GOT3 (cell line): Measurements from ENCODE around the gene TANC1.

Experiments used
- DNase-seq: peaks from one replicate; lab custom pipeline; 2025; ENCODE audit warnings: mixed read lengths; lab: John Stamatoyannopoulos, UW

The TANC1 gene

DNA sequence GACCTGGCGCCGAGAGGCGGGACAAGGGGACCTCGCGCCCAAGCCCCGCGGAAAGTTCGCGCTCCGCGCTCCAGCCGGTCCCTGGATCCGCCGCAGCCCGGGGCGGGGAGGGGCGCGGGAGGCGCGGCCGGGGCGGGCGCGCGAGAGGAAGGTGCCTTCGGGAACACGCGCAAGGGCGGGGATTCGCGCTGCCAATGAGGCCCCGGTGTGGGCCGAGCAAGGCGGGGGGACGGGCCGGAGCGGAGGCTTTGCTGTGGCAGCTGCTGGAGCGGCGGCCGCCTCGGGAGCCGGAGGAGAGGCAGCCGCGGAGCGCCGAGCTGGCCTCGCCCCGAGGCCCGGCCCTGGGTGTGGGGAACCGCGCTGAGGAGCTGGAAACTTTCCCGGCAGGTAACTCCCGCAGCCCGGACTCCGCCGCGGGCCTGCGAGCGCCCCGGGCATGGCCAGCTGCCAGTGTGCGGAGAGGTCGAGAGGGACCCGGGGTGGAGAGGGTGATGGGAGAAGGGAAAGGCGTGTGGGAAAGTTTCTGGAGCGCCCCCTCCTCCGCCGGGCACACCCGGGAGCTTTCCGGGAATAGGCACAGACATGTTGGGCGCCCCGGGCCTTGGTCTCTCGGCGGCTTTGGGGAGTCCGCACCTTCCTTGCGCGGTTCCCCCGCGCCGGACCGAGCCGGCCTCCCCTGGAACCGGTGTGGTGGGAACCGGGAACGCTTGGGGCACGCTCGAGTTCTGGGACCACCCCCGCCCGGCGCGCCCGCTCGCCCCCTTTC lies at the start of gene TANC1:
Gene TANC1 (plus strand): TSS at position 245 of the 766 bp plus-strand sequence. CDS start 97,271 bp downstream, outside the sequence.
- DNase-seq: peak; percentile 74

DNA sequence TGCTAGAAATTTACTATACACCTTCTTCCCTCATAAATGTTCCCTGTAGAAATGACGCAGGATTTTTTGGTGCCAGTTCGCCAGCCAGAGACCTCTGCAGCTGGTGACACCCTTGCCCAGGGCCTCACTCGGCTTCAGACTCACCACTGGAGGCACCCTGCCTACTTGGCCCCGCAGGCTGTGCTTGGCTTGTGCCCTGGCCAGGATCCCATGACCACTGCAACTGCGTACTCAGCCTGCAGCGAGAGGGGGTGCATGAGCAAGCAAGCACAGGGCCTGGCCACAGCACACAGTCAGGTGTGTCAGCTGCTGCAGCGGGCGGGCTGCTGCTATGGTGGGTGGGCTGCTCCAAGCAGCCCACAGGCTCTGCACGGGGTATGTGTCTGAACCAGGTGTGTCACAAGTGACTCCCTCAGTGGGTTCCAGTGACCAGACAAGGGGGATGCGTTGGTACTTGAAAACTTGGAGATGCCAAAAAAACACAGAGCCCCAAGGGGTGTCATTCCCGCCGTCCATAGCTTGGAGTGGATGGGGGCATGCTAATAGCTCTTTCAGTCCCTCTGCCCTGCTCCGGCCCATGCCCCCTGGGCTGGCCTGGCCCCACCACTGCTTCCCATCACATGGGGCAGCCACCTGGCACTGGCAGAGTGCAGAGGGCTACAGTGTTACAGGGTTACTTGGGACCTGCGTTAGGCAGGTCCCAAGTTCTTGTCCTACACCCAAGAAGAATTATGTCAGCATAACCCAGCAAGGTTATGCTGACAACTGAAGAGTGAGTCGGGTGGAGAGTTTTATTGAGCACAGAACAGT lies 46.6 kb upstream of the TANC1 start:
- no peak for DNase-seq

GRCh38 chr2:158922601-158923000 lies 45.8 kb upstream of the TANC1 start:
- DNase-seq: no peak

DNA sequence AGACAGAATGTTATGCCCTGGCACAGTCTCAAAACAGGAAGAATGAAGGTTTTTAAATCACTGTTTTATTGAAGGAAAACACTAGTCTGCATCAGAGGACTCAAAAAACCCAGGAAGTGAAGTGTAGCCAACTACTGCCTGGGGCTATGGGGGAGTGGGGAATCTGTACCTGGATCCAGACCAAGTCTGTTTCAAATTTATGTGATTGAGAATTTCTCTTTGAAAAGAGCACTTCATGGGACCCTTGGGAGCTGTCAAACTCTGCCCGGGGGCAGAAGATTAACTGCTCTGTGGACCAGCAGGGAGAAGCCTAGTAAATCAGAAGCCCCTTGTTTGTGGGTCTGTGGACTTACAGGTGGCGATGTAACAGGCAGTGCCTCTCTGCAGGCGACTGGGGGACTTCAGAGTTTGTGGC lies 45.3 kb upstream of the TANC1 start:
- DNase-seq: peak; percentile 4

DNA sequence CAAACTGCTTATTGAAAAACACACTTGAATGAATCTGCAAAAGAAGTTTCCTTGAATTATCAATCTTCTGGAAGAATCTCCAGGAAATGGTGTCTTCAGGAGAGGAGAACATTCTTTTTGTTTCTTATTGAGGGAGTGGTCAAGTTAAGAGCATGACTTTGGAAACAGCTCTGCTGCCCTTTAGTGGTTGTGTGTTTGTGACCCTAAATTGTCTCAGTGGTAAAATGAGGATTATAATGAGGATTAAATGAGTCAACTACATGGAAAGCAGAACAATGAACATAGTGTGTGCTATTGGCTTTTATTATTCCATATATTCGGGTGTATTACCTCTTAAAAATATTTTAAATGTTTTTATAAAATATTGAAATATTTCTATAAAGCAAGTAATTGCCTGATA lies 44.8 kb upstream of the TANC1 start:
- no peak for DNase-seq

DNA sequence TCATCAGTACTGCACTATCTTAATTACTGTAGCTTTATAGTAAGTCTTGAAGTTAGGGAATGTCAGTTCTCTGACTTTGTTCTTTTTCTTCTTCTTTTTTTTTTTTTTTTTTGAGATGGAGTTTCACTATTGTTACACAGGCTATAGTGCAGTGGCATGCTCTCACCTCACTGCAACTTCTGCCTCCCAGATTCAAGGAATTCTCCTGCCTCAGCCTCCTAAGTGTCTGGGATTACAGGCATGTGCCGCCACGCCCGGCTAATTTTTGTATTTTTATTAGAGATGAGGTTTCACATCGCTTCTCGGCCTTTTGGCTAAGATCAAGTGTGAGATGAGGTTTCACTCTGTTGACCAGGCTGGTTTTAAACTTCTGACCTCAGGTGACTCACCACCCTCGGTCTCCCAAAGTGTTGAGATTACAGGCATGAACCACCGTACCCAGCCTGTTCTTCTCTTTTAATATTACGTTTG lies 41.9 kb upstream of the TANC1 start:
- DNase-seq: no peak

DNA sequence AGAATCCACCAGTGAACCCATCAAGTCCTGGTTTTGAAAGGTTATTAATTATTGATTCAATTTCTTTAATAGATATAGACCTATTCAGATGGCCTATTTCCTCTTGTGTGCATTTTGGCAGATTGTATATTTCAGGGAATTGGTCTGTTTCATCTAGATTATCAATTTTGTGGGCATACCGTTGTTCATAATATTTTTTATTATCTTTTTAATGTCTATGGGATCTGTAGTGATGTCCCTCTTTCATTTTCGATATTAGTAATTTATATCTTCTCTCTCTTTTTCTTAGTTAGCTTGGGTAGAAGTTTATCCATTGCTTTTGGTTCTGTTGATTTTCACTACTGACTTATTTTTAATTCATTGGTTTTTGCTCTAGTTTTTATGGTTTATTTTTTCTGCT lies 39.9 kb upstream of the TANC1 start:
- no peak for DNase-seq

DNA sequence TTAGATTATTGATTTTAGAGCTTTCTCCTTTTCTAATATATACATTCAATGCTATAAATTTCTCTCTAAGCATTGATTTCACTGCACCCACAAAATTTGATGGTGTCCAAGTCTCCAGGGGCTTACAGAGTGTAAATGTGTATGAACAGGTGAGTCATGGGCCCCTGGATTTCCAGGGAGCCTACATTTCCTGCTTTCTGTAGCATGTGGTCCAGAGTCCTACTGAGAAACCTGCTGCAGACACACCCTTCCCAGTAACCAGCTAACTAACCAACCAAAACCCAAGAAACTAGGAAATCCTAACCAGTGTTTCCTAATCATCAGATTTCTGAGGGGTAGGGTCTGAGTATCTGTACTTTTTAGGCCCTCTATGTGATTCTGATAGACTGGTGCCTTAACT lies 39.5 kb upstream of the TANC1 start:
- DNase-seq: no peak

DNA sequence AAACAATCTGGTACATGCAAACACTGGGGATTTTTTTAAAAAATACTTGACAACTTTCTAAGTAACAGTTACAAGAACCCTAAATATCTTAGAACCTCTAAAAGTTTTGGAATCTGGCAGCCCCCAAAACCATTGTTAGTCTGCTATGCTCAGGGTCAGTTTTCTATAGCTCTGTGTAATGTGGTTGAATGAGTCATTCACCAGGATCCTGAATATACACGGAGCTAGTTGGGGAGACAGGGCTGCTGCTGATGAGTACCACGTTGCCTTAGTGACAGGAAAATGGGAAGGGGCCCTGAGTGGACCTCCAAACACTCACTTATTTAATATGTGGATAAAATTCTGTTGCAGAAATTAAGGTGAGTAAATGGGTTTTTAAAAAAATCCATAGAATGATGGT lies 36.9 kb upstream of the TANC1 start:
- DNase-seq: no peak

DNA sequence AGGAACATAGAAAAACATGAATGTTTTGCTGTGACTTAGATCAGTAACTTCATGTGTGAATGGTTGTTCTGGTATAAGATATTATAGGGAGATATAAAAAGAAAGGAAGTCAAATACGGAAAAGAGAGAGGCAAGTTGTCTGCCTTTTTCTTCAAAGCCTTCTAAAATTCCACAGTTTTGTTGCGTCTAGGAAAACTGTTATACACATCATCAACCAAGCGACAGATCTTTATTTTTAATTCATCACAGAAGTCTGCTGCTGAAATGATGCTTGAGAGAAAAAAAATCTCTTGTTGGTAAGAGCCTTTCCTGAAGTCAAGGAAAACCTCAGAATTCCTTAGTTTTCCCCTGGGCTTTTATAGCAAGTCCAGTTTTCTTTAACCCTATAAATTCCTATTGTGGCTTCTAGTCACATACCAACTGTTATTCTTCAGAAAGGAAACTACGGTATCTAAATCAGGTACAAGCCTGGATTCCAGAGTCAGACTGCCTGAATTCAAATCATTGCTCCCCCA lies 36.3 kb upstream of the TANC1 start:
- no peak for DNase-seq

GRCh38 chr2:158934170-158934569 lies 34.3 kb upstream of the TANC1 start:
- no peak for DNase-seq

GRCh38 chr2:158935617-158936016 lies 32.8 kb upstream of the TANC1 start:
- DNase-seq: no peak

- no peak for DNase-seq
Observed at GRCh38 chr2:158936978-158937377, 31.5 kb upstream of the TANC1 start.

DNA sequence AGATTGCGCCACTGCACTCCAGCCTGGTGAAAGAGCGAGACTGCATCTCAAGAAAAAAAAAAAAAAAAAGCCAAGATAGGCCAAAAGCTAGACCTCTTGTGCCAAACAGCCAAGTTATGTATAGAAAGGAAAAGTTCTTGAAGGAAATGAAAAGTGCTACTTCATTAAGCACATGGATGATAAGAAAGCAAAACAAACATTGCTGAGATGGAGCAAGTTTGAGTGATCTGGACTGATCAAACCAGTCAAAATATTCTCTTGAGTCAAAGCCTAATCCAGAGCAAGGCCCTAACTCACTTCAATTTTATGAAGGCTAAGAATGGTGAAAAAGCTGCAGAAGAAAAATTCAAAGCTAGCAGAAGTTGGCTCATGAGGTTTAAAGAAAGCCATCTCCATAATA lies 28.1 kb upstream of the TANC1 start:
- DNase-seq: no peak

DNA sequence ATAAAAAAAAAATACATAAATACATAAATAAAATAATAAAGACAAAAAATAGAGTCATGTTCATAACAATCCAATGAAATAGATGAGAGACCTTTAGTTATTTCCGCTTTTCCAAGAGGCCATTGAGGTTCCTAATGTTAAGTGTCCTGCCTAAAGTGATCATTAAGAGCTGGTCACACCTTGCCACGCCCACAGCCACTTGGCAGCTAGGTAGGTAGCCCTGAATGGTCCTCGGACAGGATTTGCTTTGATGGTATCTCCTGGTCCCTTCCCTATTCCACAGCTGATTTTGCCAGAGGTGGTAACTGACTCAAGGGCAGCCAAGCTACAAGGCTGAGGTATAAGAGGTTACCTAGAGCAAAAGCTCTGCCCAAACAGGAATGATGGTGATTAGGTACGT lies 24.5 kb upstream of the TANC1 start:
- no peak for DNase-seq

DNA sequence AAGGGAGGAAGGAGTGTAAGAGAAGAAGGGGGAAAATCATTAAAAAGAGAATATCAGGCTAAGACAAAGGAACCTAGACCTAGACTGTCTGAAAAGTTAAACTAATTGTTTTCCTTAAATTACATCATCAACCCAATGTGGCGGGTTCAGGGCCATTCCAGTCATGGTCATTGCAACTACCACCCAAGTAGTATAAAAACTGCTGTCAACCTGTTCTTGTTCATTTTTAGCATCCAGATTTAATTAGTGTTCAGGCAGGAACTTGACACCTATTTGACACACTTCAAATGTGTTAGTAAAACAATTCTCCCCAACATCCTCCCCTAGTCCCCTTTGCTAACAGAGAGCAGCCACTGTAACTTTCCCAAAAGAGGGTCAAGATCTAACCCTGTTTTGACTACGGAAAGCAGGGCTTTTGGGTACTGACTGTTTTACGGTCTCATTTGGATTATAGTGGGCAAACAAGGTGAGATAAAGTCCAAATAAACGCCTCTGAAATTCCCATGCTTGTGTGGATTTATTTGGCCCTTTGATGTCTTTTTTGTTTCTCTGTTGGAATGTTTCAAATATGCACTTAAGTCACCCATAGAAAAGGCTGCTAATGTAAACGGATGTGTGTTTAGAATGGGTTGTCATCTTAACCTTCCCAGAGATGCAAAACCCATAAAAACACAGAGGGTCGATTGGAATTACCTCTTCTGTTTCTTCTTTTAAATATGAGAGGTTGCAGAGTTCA lies 19.3 kb upstream of the TANC1 start:
- no peak for DNase-seq

GRCh38 chr2:158953454-158953853 lies 15.0 kb upstream of the TANC1 start:
- DNase-seq: no peak

GRCh38 chr2:158953926-158954763 lies 14.3 kb upstream of the TANC1 start:
- peak; percentile 43 for DNase-seq

GRCh38 chr2:158955842-158956365 lies 12.5 kb upstream of the TANC1 start:
- DNase-seq: no peak

- DNase-seq: no peak
Observed at GRCh38 chr2:158958365-158958764, 10.1 kb upstream of the TANC1 start.

- DNase-seq: no peak
Observed at GRCh38 chr2:158960193-158960592, 8.2 kb upstream of the TANC1 start.
